Kasumi-1 (cell line): ENCODE data around the gene SAP30.

Source experiments
- DNase-seq, 2 experiments: peaks; one replicate each; lab custom pipeline; 2025; lab: John Stamatoyannopoulos, UW

SAP30 gene

DNA sequence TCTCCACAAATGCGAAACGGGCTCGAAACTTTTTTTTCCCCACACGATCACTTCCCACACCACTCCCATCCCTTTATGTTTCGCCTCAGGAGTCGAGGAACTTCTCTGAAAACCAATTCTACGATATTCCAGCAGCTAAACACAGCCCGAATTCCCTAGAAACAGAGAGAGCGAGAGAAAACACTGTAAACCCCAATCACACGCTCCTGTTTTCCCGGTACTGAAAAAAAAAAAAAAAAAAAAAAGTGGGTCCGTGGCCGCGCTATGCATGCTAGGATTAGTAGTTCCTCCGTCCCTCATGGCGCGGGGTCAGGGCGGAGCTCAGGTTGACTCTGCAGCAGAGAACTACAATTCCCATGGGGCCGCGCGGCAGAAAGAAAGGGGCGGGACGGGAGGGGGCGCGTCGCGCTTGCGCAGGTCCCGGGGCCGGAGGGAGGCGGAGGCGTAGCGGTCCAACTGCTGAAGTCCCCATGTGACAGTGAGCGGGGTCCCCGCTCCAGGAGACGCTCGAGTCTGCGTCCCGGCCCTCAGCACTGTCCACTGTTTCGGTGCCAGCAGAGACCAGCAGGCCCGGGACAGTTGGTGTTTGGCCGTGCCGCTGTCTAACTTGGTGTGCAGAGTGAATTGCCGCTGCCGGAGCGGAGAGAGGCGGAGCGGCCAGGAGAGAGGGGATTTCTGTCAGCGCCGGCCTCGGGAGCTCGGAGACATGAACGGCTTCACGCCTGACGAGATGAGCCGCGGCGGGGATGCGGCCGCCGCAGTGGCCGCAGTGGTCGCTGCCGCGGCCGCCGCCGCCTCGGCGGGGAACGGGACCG, at the start of gene SAP30:
Gene SAP30 (plus strand): TSS at position 478 of the 815 bp plus-strand sequence. CDS start 229 bp downstream, at position 707.
- DNase-seq: peak; percentile 94 to 98

DNA sequence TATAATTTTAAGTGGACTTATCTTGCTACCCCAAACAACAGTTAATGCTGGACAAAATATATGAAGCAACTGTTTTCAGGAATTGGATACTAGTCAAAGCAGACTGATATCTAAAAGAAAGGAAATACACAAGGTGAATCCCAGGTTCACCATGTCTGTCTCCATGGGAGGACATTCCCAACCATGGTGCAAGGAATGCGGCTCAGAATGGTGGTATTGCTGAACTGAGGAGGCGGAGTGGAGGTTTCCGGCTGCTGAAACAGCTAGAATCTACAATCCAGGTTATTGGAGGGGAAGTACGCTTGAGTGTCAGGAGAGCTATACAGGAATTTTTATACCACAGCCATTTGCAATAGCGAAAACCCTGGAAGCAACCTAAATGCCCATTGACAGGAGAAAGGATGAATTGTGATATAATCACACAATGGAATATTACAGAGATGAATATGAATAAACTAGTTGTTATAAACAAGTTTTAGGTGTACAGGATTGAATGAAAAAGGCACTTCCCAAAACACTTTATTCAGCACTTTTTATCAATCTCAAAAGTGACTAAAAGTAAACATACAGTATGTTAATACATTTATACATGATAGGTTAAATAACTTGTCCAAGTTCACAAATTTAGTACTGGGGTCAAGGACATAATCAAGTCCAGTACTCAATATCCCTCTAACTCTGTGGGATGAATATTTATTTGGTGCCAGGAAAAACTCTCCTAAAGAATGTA, 45.6 kb upstream of the SAP30 start:
- no peak for DNase-seq

- DNase-seq: no peak
Observed at GRCh38 chr4:173328236-173328901, 42.4 kb upstream of the SAP30 start.

DNA sequence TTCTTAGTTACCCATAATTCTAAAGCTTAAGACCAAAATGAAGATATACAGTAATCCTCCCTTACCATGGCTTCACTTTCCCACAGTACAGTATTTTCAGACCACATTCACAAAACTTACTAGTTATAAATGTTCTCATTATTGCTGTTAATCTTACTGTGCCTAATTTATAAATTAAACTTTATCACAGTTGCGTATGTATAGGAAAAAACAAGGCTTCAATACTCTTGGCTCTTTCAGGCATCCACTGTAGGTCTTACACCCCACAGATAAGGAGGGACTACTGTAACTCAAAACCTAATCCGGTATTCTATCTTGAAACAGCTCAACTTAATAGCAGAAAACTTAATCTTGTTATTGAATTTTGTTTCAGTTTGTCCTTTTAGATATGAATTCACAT, 40.2 kb upstream of the SAP30 start:
- peak in 1 of 2 experiments; percentile 10 for DNase-seq

- DNase-seq: peak in 1 of 2 experiments; percentile 29
Observed at GRCh38 chr4:173332021-173332487, 38.7 kb upstream of the SAP30 start.

GRCh38 chr4:173332963-173333657, 37.6 kb upstream of the SAP30 start:
- peak; percentile 25 to 33 for DNase-seq

DNA sequence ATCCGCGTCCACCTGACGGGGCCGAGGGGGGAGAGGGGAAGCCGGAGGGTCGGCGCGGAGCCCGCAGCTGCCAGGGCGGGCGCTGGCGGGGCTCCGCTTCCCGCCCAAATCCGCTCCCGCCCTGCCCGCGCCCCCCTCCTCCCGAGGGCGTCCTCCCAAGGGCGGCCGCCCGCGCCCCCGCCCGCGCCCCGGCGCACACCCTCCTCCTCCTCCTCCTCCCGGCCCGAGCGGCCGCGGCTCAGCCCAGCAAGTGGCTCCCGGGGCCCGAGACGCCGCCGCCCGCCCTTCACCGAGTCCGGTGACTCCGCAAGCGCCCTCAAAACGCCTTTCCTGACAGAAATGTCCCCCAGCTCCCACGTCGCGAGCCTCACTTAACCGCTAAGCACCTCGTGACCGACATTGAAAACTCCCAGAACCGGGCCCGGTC, 37.1 kb upstream of the SAP30 start:
- DNase-seq: no peak

- peak; percentile 99 for DNase-seq
Observed at GRCh38 chr4:173334085-173334890, 36.5 kb upstream of the SAP30 start, which contains the start of gene HMGB2. Gene HMGB2, minus strand, starts transcription at chr4:173334358. Its CDS starts 709 bp downstream, at chr4:173333649.

GRCh38 chr4:173334891-173335752, 35.6 kb upstream of the SAP30 start:
- peak; percentile 88 to 90 for DNase-seq

GRCh38 chr4:173337463-173337862, 33.3 kb upstream of the SAP30 start:
- DNase-seq: no peak

DNA sequence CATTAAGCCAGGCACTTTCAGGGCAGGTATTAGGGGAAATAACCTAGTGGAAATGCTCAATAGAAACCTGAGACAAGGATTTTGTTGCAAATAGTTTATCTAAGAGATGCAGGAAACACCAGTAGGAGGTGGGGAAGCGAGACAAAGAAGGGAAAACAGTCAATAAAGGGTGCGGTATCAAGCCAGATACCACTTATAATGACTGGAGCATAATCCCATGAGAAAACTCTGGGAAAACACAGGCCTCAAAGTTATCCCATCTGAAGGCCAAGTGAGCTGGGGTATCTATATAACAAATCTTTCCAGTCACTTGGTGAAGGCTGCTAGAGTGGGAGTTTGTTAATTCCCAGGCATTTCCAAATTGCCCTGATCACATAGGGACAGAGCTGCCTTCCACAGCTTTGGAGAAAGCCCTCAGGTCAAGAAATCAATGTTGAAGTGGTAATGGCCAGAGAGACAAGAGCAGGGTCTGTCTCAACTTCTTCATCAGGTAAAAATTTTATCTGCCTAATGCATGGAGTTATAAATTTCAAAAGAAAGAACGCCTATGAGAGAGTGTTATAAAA, 26.8 kb upstream of the SAP30 start:
- DNase-seq: no peak

DNA sequence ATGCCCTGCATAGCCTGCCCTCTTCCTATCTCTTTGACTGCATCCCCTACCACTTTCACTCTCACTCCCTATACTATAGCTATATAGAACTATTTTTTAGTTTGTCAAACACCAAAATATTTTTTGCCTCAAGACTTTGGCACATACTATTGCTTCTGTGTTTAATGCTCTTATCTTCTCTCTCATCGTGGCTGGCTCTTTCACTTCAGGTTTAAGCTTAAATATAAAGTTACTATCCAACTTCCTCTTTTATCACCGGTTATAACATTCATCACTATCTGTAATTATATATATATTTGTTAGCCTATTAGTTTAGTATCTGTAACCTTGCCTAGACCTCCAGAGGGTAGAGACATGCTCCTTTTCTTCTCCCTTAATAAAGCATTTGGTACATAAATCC, 25.1 kb upstream of the SAP30 start:
- peak in 1 of 2 experiments; percentile 13 for DNase-seq

- DNase-seq: no peak
Observed at GRCh38 chr4:173346074-173346473, 24.7 kb upstream of the SAP30 start.

- no peak for DNase-seq
Observed at GRCh38 chr4:173347467-173347866, 23.3 kb upstream of the SAP30 start.

DNA sequence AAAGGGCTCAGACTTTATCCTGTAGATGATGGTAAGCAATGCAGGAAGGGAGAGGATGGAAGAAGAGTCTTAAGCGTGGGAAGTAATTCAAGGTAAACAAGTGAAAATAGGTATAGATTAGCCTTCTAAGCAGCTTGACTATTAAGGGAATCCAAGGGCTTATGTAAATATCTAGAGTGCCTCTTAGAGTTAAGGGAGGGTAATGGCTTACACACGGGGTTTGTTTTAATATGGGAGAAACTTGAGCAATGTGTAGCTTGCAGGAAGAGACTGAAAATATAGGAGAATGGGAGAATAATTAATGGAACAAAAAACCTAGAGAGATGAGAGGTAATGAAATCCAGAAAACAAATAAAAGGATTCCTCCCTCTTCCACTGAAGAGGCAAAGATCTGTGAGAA, 12.8 kb upstream of the SAP30 start:
- DNase-seq: no peak

GRCh38 chr4:173360587-173361221, 10.1 kb upstream of the SAP30 start:
- peak; percentile 44 to 77 for DNase-seq

DNA sequence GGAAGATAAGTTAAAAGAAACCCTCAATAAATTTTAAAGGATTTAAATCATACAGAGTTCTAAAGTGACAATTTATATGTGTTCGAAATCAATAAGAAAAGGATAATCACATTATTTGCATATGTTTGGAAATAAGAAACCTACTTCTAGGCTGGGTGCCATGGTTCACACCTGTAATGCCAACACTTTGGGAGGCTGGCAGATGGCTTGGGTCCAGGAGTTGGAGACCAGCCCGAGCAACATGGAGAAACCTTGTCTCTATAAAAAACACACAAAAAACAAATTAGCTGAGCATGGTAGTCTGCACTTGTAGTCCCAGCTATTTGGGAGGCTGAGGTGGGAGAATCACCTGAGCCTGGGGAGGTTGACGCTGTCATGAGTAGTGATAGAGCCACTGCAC, 8.1 kb upstream of the SAP30 start:
- no peak for DNase-seq

- peak; percentile 41 to 45 for DNase-seq
Observed at GRCh38 chr4:173365359-173365996, 5.3 kb upstream of the SAP30 start.

- peak; percentile 22 to 43 for DNase-seq
Observed at GRCh38 chr4:173367285-173367684, 3.5 kb upstream of the SAP30 start.
